B cell (primary cell): ENCODE measurements around the gene PNKD.

Experiments used
- EZH2 ChIP-seq: IDR thresholded peaks from 2 replicates; pipeline ENCODE4 v1.6.1; 2012; ENCODE audit warnings: borderline replicate concordance, low read depth, mild to moderate bottlenecking, moderate library complexity, low read length; ENCODE audit not compliant: insufficient read depth, poor library complexity, severe bottlenecking
- TF ChIP-seq, protein P1 (sequence below): fragments of 200-600 bp; IDR thresholded peaks from one replicate; pipeline ENCODE4 v1.8.0; 2022; ENCODE audit warnings: antibody characterized with exemption, mild to moderate bottlenecking

DNA sequence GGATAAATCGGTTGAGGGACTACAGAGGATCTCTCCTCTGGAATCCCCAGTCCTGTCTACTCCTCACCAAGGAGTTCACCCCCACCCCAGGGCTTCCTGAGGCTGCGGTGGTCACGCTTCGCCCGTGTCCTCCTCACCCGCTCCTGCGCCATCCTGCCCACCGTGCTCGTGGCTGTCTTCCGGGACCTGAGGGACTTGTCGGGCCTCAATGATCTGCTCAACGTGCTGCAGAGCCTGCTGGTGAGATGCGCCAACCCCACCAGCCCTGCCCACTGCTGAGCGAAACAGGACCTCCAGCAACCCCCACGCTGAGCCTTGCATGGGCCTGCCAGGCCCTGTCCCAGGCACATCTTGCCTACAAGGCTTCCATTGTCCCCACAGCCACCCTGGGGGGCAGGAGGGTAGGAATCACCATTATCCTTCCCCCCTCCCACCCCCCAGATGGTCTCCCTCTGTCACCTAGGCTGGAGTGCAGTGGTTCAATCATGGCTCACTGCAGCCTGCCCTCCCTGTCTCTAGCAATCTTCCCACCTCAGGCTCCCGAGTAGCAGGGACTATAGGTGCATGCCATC is 122.7 kb downstream of the PNKD start:
- TF ChIP-seq EZH2, result no peak
- TF ChIP-seq, protein P1, sequence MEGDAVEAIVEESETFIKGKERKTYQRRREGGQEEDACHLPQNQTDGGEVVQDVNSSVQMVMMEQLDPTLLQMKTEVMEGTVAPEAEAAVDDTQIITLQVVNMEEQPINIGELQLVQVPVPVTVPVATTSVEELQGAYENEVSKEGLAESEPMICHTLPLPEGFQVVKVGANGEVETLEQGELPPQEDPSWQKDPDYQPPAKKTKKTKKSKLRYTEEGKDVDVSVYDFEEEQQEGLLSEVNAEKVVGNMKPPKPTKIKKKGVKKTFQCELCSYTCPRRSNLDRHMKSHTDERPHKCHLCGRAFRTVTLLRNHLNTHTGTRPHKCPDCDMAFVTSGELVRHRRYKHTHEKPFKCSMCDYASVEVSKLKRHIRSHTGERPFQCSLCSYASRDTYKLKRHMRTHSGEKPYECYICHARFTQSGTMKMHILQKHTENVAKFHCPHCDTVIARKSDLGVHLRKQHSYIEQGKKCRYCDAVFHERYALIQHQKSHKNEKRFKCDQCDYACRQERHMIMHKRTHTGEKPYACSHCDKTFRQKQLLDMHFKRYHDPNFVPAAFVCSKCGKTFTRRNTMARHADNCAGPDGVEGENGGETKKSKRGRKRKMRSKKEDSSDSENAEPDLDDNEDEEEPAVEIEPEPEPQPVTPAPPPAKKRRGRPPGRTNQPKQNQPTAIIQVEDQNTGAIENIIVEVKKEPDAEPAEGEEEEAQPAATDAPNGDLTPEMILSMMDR, result no peak
